H9 (cell line): ENCODE results near the gene TRIM59. TPM values are rescaled to one million over a fixed set of nuclear protein-coding genes. Genes with fewer than 3 reads are reported as not detected.

ENCODE experiments used
- DNase-seq: peaks from one replicate; pipeline ENCODE4 v3.0.0-alpha.2; 2017
- H2AFZ ChIP-seq: one replicate; pipeline ENCODE4 v1.6.1; 2013; ENCODE audit warnings: mild to moderate bottlenecking, low read length, control low read depth, moderate library complexity
- H2AK5ac ChIP-seq: 2 replicates; pipeline ENCODE4 v1.6.1; 2013; ENCODE audit warnings: low read length, control low read depth, mixed read lengths; ENCODE audit not compliant: insufficient read length
- H2BK120ac ChIP-seq: one replicate; pipeline ENCODE4 v1.6.1; 2013; ENCODE audit warnings: low read depth, mild to moderate bottlenecking, low read length, control low read depth, inconsistent platforms; ENCODE audit not compliant: poor library complexity, severe bottlenecking
- H2BK12ac ChIP-seq: 2 replicates; pipeline ENCODE4 v1.6.1; 2013; ENCODE audit warnings: low read length, control low read depth, mixed read lengths, low read depth; ENCODE audit not compliant: insufficient read length
- H2BK15ac ChIP-seq: 2 replicates; pipeline ENCODE4 v1.6.1; 2013; ENCODE audit warnings: low read depth, low read length, control low read depth
- H2BK20ac ChIP-seq: one replicate; pipeline ENCODE4 v1.6.1; 2013; ENCODE audit warnings: low read depth, mild to moderate bottlenecking, low read length, control low read depth, inconsistent platforms; ENCODE audit not compliant: poor library complexity, severe bottlenecking
- H2BK5ac ChIP-seq: 2 replicates; pipeline ENCODE4 v1.6.1; 2013; ENCODE audit warnings: low read length, control low read depth, mixed read lengths; ENCODE audit not compliant: insufficient read length
- H3K14ac ChIP-seq: 2 replicates; pipeline ENCODE4 v1.6.1; 2013; ENCODE audit warnings: low read length, control low read depth; ENCODE audit not compliant: insufficient read depth
- H3K18ac ChIP-seq: 2 replicates; pipeline ENCODE4 v1.6.1; 2013; ENCODE audit warnings: low read depth, mild to moderate bottlenecking, mixed read lengths, low read length, control low read depth; ENCODE audit not compliant: insufficient read length
- H3K23ac ChIP-seq: 2 replicates; pipeline ENCODE4 v1.6.1; 2013; ENCODE audit warnings: low read length, control low read depth, mixed read lengths, low read depth; ENCODE audit not compliant: insufficient read length
- H3K23me2 ChIP-seq: 2 replicates; pipeline ENCODE4 v1.6.1; 2013; ENCODE audit warnings: low read depth, mild to moderate bottlenecking, mixed read lengths, low read length, control low read depth; ENCODE audit not compliant: insufficient read length, poor library complexity, severe bottlenecking
- H3K27ac ChIP-seq: 2 replicates; pipeline ENCODE4 v1.5.1; 2013; ENCODE audit warnings: low read length, control low read depth, mixed read lengths, low read depth; ENCODE audit not compliant: insufficient read length
- H3K27me3 ChIP-seq: 2 replicates; pipeline ENCODE4 v1.6.1; 2013; ENCODE audit warnings: low read length, control low read depth, inconsistent platforms; ENCODE audit not compliant: insufficient read depth
- H3K4ac ChIP-seq: 2 replicates; pipeline ENCODE4 v1.6.1; 2013; ENCODE audit warnings: low read depth, mild to moderate bottlenecking, control low read depth, inconsistent platforms, low read length, moderate library complexity
- H3K4me1 ChIP-seq: 2 replicates; pipeline ENCODE4 v1.6.1; 2013; ENCODE audit warnings: low read length, control low read depth, inconsistent platforms; ENCODE audit not compliant: insufficient read depth
- H3K4me2 ChIP-seq: 2 replicates; pipeline ENCODE4 v1.6.1; 2013; ENCODE audit warnings: low read length, control low read depth, mixed read lengths; ENCODE audit not compliant: insufficient read length, insufficient read depth
- H3K56ac ChIP-seq: 2 replicates; pipeline ENCODE4 v1.6.1; 2013; ENCODE audit warnings: low read depth, mild to moderate bottlenecking, mixed read lengths, low read length, control low read depth; ENCODE audit not compliant: insufficient read length
- H3K79me1 ChIP-seq: 2 replicates; pipeline ENCODE4 v1.6.1; 2013; ENCODE audit warnings: low read depth, mild to moderate bottlenecking, moderate library complexity, low read length, control low read depth, inconsistent platforms; ENCODE audit not compliant: insufficient read depth, poor library complexity, severe bottlenecking
- H3K79me2 ChIP-seq: 2 replicates; pipeline ENCODE4 v1.6.1; 2013; ENCODE audit warnings: low read length, control low read depth, inconsistent platforms; ENCODE audit not compliant: insufficient read depth
- H3K9ac ChIP-seq: 2 replicates; pipeline ENCODE4 v1.6.1; 2013; ENCODE audit warnings: low read length, control low read depth, mixed read lengths; ENCODE audit not compliant: insufficient read length; ENCODE audit errors: extremely low read depth
- H3K9me3 ChIP-seq: one replicate; pipeline ENCODE4 v1.6.1; 2013; ENCODE audit warnings: low read depth, low read length, inconsistent platforms; ENCODE audit not compliant: control insufficient read depth
- H3T11ph ChIP-seq: one replicate; pipeline ENCODE4 v1.6.1; 2013; ENCODE audit warnings: mild to moderate bottlenecking, low read length, control low read depth, inconsistent platforms
- H4K20me1 ChIP-seq: one replicate; pipeline ENCODE4 v1.6.1; 2013; ENCODE audit not compliant: control insufficient read depth, insufficient read length, insufficient read depth
- H4K5ac ChIP-seq: 2 replicates; pipeline ENCODE4 v1.6.1; 2013; ENCODE audit warnings: low read depth, mild to moderate bottlenecking, mixed read lengths, low read length, control low read depth; ENCODE audit not compliant: insufficient read length
- H4K8ac ChIP-seq: replicated peaks from 2 replicates; pipeline ENCODE4 v1.6.1; 2013; ENCODE audit warnings: low read length, control low read depth, mixed read lengths, low read depth; ENCODE audit not compliant: insufficient read length
- H4K91ac ChIP-seq: 2 replicates; pipeline ENCODE4 v1.6.1; 2013; ENCODE audit warnings: low read depth, mild to moderate bottlenecking, moderate library complexity, mixed read lengths, low read length, control low read depth; ENCODE audit not compliant: insufficient read length
- H3K27ac Mint-ChIP-seq, 3 experiments: 2 replicates in 2 of 3; 3 replicates in 1 of 3; pipeline ENCODE4 v1.8.0; 2020 to 2021; ENCODE audit warnings: mixed read lengths in 3 of 3, mild to moderate bottlenecking in 1 of 3, moderate library complexity in 1 of 3
- H3K27me3 Mint-ChIP-seq: 2 replicates; pipeline ENCODE4 v1.8.0; 2021; ENCODE audit warnings: low read depth, mild to moderate bottlenecking, moderate library complexity, mixed read lengths
- H3K36me3 Mint-ChIP-seq, 3 experiments: 2 replicates in 2 of 3; 3 replicates in 1 of 3; pipeline ENCODE4 v1.8.0; 2020 to 2021; ENCODE audit warnings: low read depth in 3 of 3, mixed read lengths in 3 of 3; ENCODE audit not compliant: insufficient read depth in 1 of 3
- H3K4me1 Mint-ChIP-seq, 2 experiments: 2 replicates each; pipeline ENCODE4 v1.8.0; 2020; ENCODE audit warnings: mixed read lengths in 2 of 2
- H3K4me3 Mint-ChIP-seq, 2 experiments: 2 replicates in 1 of 2; 3 replicates in 1 of 2; pipeline ENCODE4 v1.8.0; 2020 to 2021; ENCODE audit warnings: mild to moderate bottlenecking in 2 of 2, mixed read lengths in 2 of 2, moderate library complexity in 1 of 2
- H3K9me3 Mint-ChIP-seq, 2 experiments: 2 replicates in 1 of 2; 3 replicates in 1 of 2; pipeline ENCODE4 v1.8.0; 2020; ENCODE audit warnings: mild to moderate bottlenecking in 2 of 2, mixed read lengths in 2 of 2, moderate library complexity in 1 of 2
- WGBS: extraction: QIAGEN DNeasy Blood & Tissue Kit; methylation state at CpG from one replicate; pipeline ENCODE4 v1.1.7; 2013; ENCODE audit warnings: missing lambda C conversion rate, low lambda C conversion rate, mixed read lengths; ENCODE audit not compliant: insufficient read length; ENCODE audit errors: extremely low coverage; 5-methylcytosine and 5-hydroxymethylcytosine counted together
- total RNA-seq: library from RNA; stranded (reverse); gene quantifications from 2 replicates; pipeline ENCODE4 v1.2.1, GENCODE V29; 2021
- TF ChIP-seq, protein P1 (sequence below): fragments of 200-600 bp; sonication (generic); conservative IDR thresholded peaks from 3 replicates; pipeline ENCODE4 v1.8.0; 2021; ENCODE audit warnings: antibody characterized with exemption, mild to moderate bottlenecking

The TRIM59 gene
- total RNA-seq, 1 experiment from 2014 or later = 47.6 TPM

DNA sequence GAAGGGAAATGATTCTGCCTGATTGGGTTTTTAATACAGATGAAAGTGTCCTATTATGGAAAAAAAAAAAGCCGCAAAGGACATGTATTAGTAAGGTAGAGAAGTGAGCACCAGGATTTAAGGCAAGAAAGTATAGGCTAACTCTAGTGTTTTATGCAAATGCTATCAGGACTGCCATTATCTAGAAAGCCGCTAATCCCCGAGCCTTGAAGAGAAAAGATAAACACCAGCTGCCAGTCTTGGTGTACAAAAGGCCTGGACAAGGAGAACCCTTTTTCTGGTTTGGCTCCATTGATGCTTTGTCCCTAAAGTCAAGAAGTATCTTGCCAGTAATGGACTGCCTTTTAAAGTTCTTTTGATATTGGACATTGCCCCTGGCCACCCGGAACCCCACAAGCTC lies 8.6 kb upstream of the TRIM59 start:
- TF ChIP-seq, protein P1, sequence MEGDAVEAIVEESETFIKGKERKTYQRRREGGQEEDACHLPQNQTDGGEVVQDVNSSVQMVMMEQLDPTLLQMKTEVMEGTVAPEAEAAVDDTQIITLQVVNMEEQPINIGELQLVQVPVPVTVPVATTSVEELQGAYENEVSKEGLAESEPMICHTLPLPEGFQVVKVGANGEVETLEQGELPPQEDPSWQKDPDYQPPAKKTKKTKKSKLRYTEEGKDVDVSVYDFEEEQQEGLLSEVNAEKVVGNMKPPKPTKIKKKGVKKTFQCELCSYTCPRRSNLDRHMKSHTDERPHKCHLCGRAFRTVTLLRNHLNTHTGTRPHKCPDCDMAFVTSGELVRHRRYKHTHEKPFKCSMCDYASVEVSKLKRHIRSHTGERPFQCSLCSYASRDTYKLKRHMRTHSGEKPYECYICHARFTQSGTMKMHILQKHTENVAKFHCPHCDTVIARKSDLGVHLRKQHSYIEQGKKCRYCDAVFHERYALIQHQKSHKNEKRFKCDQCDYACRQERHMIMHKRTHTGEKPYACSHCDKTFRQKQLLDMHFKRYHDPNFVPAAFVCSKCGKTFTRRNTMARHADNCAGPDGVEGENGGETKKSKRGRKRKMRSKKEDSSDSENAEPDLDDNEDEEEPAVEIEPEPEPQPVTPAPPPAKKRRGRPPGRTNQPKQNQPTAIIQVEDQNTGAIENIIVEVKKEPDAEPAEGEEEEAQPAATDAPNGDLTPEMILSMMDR = no peak
- no peak overlapping the region for H3K4me2 ChIP-seq
- H3K27me3 Mint-ChIP-seq = peaks cover 31% of the 10 kb centered on the region
- H3K23me2 ChIP-seq = no peaks in the 10 kb centered on the region
- no peak for DNase-seq
- H3K4ac ChIP-seq = no peak overlapping the region
- no peak overlapping the region for H2AK5ac ChIP-seq
- no peak overlapping the region for H2BK20ac ChIP-seq
- no peak overlapping the region for H3K18ac ChIP-seq
- H2BK15ac ChIP-seq = no peak overlapping the region
- no peaks in the 10 kb centered on the region for H4K20me1 ChIP-seq
- H3K9me3 Mint-ChIP-seq = peaks cover 0 to 8% of the 10 kb centered on the region in 2 experiments; a peak in 2 of 5 replicates
- H3K27ac ChIP-seq = no peak overlapping the region
- H3K9me3 ChIP-seq = no peaks in the 10 kb centered on the region
- no peak overlapping the region for H2BK5ac ChIP-seq
- no peak overlapping the region for H2BK12ac ChIP-seq
- no peak overlapping the region for H3K4me3 Mint-ChIP-seq
- H3K9ac ChIP-seq = no peak overlapping the region
- no peak overlapping the region for H3K56ac ChIP-seq
- no peak overlapping the region for H4K8ac ChIP-seq
- no peak overlapping the region for H3T11ph ChIP-seq
- no CpG with 5 or more reads among the region's 4 CpGs for WGBS
- peaks cover 0 to under 1% of the 10 kb centered on the region in 2 experiments; a peak in 1 of 4 replicates for H3K4me1 Mint-ChIP-seq
- H3K36me3 Mint-ChIP-seq = no peaks in the 10 kb centered on the region; a peak in 1 of 7 replicates
- H3K27me3 ChIP-seq = no peaks in the 10 kb centered on the region
- H2BK120ac ChIP-seq = no peak overlapping the region
- H4K91ac ChIP-seq = no peak overlapping the region
- no peak overlapping the region for H3K14ac ChIP-seq
- no peak overlapping the region for H3K23ac ChIP-seq
- no peak overlapping the region for H4K5ac ChIP-seq
- H3K79me2 ChIP-seq = no peaks in the 10 kb centered on the region
- no peak overlapping the region for H3K27ac Mint-ChIP-seq
- no peak overlapping the region for H2AFZ ChIP-seq
- no peaks in the 10 kb centered on the region for H3K79me1 ChIP-seq
- no peaks in the 10 kb centered on the region for H3K4me1 ChIP-seq
